Measurements from ENCODE around the gene DRAM1.

GRCh38 chr12:101909646-101910045 is 32.3 kb downstream of the DRAM1 start:
- no peak for TF ChIP-seq CTCF (IDR thresholded peaks at IDR 0.05)
- no peak for TF ChIP-seq GRHL2 (CRISPR knock-in tag; IDR thresholded peaks at IDR 0.05; ENCODE audit: insufficient replicate concordance, severe bottlenecking)
- no peak for TF ChIP-seq TEAD4 (CRISPR knock-in tag; IDR thresholded peaks at IDR 0.05)
- TF ChIP-seq ATF2 (CRISPR knock-in tag; IDR thresholded peaks at IDR 0.05; ENCODE audit: borderline replicate concordance, low read depth): no peak
- TF ChIP-seq ESRRA (CRISPR knock-in tag; IDR thresholded peaks at IDR 0.05; ENCODE audit: borderline replicate concordance): no peak
- TF ChIP-seq USF2 (CRISPR knock-in tag; IDR thresholded peaks at IDR 0.05): no peak
- no peak for TF ChIP-seq ZBTB43 (CRISPR knock-in tag; IDR thresholded peaks at IDR 0.05)
- no peak for TF ChIP-seq MYBL2 (CRISPR knock-in tag; IDR thresholded peaks at IDR 0.05)
- TF ChIP-seq NR1H2 (CRISPR knock-in tag; IDR thresholded peaks at IDR 0.05): no peak

Measured in WTC11 (cell line).